ENCODE results near the gene KCNE2.
A peak's percentile ranks its signal among the peaks of the same experiment; 100 is the strongest.

KCNE2 gene

GRCh38 chr21:34351786-34352241 is 12.0 kb upstream of the KCNE2 start:
- TF ChIP-seq ZNF654 (tag by site-specific recombination; IDR thresholded peaks at IDR 0.05; ENCODE audit: low read depth) (peak; percentile 65), PRDM1 (tag by site-specific recombination; IDR thresholded peaks at IDR 0.05) (peak; percentile 26; the same call in 1 of the 2 replicates), GLI2 (tag by site-specific recombination; IDR thresholded peaks at IDR 0.05; ENCODE audit: borderline replicate concordance, low read depth) (no peak), KLF17 (tag by site-specific recombination; IDR thresholded peaks at IDR 0.05) (no peak), ZNF768 (tag by site-specific recombination; IDR thresholded peaks at IDR 0.05) (no peak), REPIN1 (tag by site-specific recombination; IDR thresholded peaks at IDR 0.05; ENCODE audit: low read depth) (no peak), ZNF639 (tag by site-specific recombination; IDR thresholded peaks at IDR 0.05) (no peak), CTCF (tag by site-specific recombination; IDR thresholded peaks at IDR 0.05) (peak; percentile 93), ZNF776 (tag by site-specific recombination; IDR thresholded peaks at IDR 0.05; ENCODE audit: borderline replicate concordance) (no peak), TRIM28 (IDR thresholded peaks at IDR 0.05; ENCODE audit: borderline replicate concordance, low read length) (no peak), ZNF423 (tag by site-specific recombination; IDR thresholded peaks at IDR 0.05) (no peak), ZNF311 (tag by site-specific recombination; IDR thresholded peaks at IDR 0.05; ENCODE audit: borderline replicate concordance) (no peak), ZNF24 (tag by site-specific recombination; IDR thresholded peaks at IDR 0.05) (no peak), ZNF16 (tag by site-specific recombination; IDR thresholded peaks at IDR 0.05; ENCODE audit: low read depth) (peak; percentile 33; the same call in 1 of the 2 replicates), ZNF544 (tag by site-specific recombination; IDR thresholded peaks at IDR 0.05) (no peak), ZNF37A (tag by site-specific recombination; IDR thresholded peaks at IDR 0.05) (no peak), ZNF335 (tag by site-specific recombination; conservative IDR thresholded peaks at IDR 0.05) (peak; percentile 69), ZNF561 (tag by site-specific recombination; IDR thresholded peaks at IDR 0.05; ENCODE audit: borderline replicate concordance) (peak; percentile 35; the same call in 1 of the 2 replicates), ZNF747 (tag by site-specific recombination; IDR thresholded peaks at IDR 0.05) (no peak), YY2 (tag by site-specific recombination; IDR thresholded peaks at IDR 0.05) (no peak), YY1 (tag by site-specific recombination; IDR thresholded peaks at IDR 0.05) (no peak), SCRT1 (tag by site-specific recombination; IDR thresholded peaks at IDR 0.05; ENCODE audit: borderline replicate concordance) (no peak), ZNF221 (tag by site-specific recombination; IDR thresholded peaks at IDR 0.05; ENCODE audit: borderline replicate concordance) (no peak), OVOL3 (tag by site-specific recombination; IDR thresholded peaks at IDR 0.05) (no peak), ZNF692 (tag by site-specific recombination; IDR thresholded peaks at IDR 0.05) (0 out of 2 replicates have a peak, but pooled peaks have one; percentile 20), ZNF175 (tag by site-specific recombination; IDR thresholded peaks at IDR 0.05) (no peak)
- TF ChIP-seq, protein P1, sequence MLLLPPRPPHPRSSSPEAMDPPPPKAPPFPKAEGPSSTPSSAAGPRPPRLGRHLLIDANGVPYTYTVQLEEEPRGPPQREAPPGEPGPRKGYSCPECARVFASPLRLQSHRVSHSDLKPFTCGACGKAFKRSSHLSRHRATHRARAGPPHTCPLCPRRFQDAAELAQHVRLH (tag by site-specific recombination; IDR thresholded peaks at IDR 0.05), result no peak
- TF ChIP-seq, protein P2, sequence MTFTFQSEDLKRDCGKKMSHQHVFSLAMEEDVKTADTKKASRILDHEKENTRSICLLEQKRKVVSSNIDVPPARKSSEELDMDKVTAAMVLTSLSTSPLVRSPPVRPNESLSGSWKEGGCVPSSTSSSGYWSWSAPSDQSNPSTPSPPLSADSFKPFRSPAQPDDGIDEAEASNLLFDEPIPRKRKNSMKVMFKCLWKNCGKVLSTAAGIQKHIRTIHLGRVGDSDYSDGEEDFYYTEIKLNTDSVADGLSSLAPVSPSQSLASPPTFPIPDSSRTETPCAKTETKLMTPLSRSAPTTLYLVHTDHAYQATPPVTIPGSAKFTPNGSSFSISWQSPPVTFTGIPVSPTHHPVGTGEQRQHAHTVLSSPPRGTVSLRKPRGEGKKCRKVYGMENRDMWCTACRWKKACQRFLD (tag by site-specific recombination; IDR thresholded peaks at IDR 0.05), result no peak
- Histone ChIP-seq H3K4me3 (ENCODE audit: low read depth, low read length) (no peak overlapping the region), H3K27ac (ENCODE audit: extremely low read depth, low read depth, low read length) (no peak overlapping the region), H3K9me3 (ENCODE audit: control insufficient read depth, insufficient read depth, low read depth, low read length) (no peaks in the 10 kb centered on the region), H3K36me3 (ENCODE audit: control insufficient read depth in 2 of 2, insufficient read depth in 1 of 2, low read length in 2 of 2) (no peaks in the 10 kb centered on the region), H3K4me1 (ENCODE audit: control insufficient read depth, insufficient read depth, low read length) (no peaks in the 10 kb centered on the region)
- ChIA-PET POLR2A (no interaction called here), CTCF (interaction anchor here (0.6 to 12.4 kb wide), 12 partner anchors 50 to 670 kb away, joined by 3 to 219 read pairs (median 3); no protein-coding TSS in a partner anchor)

All from HEK293 (cell line).